ENCODE data around the gene HECW1.

Gene HECW1

DNA sequence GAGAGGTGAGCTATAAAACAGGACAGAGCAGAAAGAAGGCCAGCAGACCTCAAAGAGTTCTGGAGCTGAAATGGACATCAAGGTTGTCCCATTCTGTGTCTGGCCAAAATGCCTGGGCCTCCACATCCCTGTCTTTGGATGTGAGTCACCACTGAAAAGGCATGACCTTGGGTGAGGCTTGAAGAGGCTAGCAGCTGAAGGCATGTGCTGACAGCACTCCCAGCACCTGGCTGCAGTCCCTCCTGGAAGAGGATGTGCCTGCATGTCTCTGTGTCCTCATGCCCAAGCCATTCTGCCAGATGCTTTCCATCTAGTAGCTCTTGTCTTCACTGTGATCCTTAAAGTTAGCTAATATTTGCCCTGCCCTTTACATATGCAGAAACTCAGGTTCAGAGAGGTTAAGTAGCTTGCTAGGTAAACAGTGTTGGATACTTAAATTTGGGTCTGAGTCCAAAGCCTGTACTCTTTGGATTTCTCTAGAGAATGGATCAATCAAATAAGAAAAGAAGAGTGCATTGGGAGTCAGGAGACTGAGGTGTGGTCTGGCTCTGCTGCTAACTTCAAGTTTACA is 35.8 kb downstream of the HECW1 start:
- DNase-seq (ENCODE audit: low spot score): no peak

DNA sequence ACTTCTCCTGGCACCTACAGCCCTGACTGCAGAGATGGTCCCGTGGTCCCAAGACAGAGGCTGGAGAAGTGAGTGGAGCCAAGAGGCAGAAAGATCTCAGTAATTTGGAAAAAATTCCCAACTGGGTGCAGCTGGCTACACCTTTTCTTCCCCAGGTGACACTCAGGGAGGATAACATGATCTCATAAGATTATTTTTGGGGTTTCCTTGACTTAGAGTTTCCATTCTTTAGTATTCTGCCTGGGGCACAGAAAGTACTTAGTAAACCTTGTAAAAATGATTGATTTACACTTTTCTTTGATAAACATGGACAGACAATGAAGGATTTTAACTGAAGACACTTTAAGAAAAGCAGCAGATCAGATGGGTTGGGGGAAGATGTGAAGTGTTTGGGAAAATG is 38.6 kb downstream of the HECW1 start:
- DNase-seq (ENCODE audit: low spot score): no peak

DNA sequence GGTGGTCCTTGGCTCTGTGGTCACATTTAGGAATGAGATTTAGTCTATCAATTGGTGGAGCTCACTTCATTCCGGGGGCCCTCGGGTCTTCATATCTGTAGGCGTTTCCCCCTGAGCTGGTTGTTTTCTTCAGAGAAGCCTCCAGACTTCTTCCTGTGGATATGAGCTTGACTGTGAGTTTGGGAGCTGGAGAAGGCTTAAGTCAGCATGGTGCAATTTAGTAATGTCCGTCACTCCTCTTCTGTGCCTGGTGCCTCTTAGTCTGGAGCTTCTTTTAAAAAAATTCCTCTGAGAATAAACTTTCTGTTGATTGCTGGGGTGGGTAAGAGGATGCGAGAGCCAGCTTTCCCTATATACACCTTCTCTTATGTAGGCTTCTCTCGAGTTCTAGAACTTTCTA is 40.2 kb downstream of the HECW1 start:
- DNase-seq (ENCODE audit: low spot score): no peak

DNA sequence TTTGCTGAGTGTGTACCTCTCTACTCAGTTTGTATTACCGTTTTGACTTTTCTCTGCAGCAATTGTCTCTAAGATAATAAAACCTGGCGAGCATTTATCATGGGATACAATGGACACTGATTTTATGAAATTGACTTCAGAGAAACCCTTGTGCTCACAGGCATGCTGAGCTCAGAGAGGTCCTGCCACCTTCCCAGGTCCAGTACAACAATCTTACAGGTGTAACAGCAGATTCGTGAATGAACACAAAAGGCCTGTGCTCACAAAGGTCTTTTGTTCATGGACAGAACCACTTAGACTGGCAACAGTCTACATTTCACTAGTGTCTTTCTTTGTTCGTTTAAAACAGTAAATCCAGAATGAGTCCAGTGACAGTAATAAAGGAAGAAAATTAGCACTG is 43.2 kb downstream of the HECW1 start:
- no peak for DNase-seq (ENCODE audit: low spot score)

DNA sequence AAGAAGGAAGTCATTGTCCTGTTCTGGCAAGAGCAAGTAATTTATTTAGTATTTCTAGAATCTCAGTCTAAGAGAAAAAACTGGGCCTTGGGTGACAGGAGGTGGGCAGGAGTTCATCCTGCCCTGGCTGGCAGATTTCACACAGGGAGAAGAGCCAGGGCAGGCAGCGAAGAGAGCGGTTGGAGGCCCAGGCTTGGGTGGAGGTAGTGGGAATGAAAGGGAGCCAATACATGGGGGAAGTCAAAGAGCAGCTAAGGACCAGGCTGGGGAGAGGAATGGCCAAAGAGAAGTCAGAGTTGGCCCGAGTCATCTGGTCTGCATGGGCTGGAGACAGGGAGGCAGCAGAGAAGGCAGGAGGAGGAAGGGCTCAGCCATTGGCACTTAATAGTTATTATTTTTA is 51.4 kb downstream of the HECW1 start:
- DNase-seq (ENCODE audit: low spot score): no peak

DNA sequence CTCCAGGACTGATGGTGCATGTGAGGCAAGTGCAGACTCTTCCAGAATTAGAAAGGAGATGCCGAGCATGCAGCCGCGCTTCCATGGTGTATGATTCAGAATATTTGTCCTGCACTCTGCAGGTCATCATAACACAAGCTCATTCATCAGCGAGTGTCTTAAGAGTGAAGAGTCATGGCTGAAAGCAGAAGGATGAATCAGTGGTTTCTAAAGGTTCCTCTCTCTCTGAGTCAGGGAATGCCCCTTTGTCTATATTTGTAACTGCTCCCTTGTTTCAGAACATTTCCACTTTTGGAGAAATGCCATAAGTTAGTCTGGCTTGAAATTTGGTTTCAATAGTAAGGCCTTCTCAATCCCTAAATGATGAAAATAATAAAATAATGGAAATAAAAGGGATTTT is 52.3 kb downstream of the HECW1 start:
- peak; percentile 72 for DNase-seq (ENCODE audit: low spot score)

DNA sequence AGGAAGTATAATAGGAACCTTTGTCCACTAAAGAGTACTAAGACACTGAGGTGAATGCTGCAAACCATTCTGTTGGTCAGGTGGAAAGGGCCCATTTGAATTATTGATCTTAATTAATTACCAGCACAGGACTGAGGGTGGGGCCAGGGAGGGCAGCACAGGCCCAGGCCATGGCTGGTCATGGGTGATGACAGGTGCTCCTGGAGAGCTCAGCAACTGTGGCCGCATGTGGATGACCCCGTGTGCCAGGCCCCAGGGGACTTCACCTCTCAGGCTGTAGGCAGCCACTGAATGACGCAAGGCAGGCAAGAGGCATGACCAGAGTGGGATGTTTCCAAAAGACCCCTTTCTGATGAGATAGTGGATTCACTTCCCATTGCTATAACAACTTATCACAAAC is 54.2 kb downstream of the HECW1 start:
- no peak for DNase-seq (ENCODE audit: low spot score)

DNA sequence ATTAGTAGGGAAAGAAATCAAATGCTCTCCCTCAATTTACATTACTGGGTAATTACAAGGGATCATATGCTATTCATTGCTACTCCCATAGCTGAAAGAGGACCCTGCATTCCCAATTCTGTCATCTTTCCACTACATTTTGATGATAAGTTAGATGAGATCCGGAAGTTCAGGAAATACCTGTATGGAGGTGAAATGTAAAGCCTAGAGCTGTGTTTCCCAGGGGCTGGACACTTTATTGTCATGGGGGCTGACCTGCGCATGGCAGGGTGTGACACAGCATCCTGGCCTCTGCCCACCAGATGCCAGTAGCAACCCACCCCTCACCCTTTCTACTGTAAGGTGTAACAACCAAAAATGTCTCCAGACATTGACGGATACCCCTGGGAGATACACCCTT is 56.6 kb downstream of the HECW1 start:
- no peak for DNase-seq (ENCODE audit: low spot score)

DNA sequence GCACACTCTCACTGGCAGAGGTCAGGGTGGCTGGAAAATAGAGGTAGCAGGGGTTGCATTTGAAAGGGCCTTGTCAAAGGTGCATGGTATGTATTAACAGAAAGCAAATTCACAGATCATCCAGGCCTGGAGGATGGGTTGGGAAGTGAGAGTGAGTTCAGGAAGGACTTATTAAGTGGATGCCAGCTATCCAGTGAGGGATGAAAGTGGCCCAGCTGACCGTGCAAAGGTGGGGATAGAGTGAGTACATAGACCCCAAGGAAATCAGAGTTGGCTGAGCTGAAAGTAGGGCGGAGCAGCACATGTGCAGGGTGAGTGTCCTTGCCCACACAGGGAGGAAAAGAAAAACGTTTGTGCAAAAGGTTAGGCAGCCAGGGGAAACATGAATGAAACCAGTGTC is 58.1 kb downstream of the HECW1 start:
- DNase-seq (ENCODE audit: low spot score): no peak

DNA sequence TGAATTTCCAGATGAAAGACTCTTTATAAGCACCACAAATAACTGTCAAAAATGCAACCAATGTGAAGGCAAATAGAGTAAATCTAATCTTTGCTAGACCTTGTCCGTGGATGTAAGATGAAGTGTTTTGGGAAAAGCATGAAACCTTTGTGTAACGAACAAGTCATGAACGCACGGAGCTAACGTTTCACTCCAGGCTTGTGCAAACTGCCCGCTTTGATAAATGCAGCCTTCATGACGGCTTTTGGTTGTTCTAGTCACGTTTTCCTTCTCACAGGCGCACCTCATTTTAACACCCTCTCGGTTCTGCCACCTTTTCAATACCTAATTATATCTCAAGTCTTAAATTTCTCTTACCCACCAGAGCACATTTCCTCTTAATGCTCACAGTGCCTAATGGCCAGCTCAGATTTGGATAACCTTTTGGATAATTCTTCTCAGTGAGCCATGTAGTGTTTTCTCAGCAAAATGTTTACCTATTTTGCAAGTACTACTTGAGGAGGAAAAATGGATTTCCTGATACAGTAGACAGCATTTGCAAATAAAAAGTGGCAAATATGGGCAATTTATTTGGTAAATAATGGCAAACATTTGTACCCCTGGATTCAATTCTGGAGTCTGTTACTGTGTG is 63.2 kb downstream of the HECW1 start:
- no peak for DNase-seq (ENCODE audit: low spot score)

DNA sequence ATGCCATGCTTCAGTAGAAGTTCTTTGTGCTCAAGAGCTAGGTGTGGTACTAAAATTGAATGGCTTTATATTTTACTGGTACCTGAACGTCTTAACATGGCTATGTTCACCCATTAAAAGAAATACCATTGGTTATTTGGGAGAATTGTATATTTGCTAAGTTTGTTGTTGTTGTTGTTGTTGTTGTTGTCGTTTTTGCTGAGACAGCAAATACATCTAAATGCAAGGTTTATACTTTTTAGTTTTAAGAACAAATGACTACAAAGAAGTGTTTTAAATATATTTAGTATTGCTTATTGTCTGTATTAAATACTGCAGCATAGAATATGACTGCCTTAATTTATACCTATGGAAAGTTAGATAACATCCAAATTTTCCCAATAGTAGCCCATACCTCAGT is 66.9 kb downstream of the HECW1 start:
- DNase-seq (ENCODE audit: low spot score): no peak

DNA sequence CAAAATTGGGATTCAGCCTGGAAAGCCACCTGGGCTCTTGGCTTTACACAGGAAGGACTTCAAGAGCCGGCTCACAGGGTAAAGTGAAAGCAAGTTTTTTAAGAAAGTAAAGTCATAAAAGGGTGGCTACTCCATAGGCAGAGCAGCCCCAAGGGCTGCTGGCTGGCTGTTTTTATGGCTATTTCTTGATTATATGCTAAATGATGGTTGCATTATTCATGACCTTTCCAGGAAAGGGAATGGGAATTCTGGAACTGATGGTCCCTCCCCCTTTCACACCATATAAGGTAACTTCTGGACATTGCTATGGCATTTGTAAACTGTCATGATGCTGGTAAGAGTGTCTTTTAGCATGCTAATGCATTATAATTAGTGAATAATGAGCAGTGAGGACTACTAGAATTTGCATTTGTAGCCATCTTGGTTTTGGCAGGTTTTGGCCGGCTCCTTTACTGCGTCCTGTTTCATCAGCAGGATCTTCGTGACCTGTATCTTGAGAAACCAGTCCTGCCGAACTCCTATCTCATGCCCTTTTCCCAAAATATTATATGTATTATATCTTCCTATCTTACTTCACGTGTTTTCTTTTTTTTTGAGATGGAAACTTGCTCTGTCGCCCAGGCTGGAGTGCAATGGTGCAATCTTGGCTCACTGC is 80.5 kb downstream of the HECW1 start:
- no peak for DNase-seq (ENCODE audit: low spot score)

DNA sequence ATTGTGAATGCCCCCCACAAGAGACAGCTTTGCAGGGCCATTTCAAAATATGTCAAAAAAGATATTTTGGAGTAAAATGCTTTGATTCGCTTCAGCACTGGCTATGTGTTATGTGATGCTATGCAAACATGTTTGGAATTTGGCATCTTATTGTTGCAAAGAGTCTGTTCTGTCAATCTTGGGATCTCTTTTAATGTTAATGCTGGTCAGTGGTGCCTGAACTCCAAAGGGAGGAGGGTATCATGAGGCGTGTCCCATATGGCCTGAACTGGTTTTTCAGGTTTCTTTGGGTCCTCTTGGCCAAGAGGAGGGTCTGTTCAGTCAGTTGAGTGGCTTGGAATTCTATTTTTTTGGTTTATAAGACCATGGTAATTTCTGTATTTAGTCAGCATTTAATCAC is 81.4 kb downstream of the HECW1 start:
- DNase-seq (ENCODE audit: low spot score): no peak

DNA sequence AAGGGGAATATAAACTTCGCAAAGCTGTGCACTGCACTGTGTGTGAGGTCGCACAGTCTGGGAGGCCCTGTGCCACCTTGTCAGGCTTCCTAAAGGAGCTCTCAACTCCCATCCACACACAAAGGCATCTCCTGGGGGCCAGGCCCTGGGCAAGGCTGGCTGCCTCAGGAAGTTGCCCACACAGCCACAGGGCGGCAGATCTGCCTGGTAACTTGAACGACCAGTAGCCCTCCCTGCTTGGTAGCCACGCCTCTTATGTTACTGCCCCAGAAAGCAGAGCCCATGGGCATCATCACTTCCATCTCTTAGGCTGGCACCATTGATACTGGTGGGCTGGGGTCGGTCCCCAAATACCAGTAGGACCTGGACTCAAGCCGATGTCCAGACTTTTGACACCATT is 82.8 kb downstream of the HECW1 start:
- no peak for DNase-seq (ENCODE audit: low spot score)

DNA sequence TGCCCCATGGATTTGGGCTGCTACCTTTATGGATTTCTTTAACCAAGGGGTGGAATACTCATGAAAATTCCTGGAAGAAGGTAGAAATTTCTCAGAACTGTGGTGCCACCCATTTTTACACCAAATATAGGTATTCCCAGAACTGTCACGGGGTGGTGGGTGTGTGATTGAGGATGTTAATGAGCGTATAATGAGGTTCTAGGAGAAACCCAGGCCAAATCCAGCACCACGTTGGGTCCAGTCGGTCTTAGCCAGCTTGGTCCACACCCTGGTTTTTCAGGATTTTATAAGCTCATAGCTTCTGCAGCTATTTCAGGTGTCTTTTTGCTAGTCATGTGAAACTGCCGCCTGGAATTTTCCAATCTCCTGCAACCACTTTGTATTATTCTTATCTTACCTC is 83.3 kb downstream of the HECW1 start:
- no peak for DNase-seq (ENCODE audit: low spot score)

DNA sequence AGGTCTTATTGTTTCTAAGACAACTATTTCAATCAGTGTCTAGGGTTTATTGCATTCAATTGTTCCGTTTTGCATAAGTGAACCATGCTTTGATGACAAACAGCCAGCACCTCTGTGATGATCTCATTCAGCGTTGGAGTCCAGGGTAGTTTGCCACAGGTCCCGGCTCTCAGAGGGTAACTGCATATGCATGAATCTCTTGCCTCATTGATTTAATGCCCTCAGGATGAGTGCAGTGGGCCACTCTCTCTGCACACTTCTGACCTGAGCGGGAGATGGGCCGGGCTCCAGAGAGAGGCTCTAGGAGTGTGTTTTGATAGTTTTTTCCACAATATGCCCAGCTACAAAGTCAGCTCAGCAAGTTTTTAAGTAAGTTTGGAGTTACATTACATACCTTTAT is 83.9 kb downstream of the HECW1 start:
- no peak for DNase-seq (ENCODE audit: low spot score)

DNA sequence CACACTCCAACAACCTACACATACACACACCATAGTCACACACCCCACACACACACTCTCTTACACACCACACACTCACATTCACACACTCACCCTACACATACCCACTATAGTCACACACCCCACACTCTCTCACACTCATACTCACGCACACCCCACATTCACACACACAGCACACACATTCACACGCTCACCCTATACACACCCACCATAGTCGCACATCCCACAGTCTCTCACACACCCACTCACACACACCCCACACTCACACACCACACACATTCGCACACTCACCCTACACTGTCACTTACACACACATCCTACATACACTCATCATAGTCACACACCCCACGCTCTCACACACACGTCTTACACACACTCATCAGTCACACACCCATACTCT is 85.6 kb downstream of the HECW1 start:
- no peak for DNase-seq (ENCODE audit: low spot score)

DNA sequence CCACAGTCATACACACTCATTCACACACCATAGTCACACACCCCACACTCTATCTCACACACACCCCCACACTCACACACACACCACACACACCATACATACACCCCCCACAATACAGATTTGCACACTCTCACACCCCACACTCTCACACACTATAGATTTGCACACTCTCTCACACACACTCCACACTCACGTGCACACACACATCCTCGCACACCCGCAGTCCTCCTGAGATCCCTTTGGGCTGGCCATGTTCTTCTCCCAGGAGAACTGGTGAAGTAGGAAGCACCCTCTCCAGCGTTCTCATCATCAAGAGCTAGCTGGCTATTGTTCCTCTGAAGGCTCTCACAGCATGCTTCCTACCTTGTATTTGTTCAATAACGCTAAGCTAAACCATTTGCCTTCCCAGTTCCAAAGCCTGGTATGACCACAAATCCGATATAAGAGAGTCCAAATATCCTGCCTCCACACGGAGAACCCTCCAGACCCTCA is 86.2 kb downstream of the HECW1 start:
- peak; percentile 12 for DNase-seq (ENCODE audit: low spot score)

DNA sequence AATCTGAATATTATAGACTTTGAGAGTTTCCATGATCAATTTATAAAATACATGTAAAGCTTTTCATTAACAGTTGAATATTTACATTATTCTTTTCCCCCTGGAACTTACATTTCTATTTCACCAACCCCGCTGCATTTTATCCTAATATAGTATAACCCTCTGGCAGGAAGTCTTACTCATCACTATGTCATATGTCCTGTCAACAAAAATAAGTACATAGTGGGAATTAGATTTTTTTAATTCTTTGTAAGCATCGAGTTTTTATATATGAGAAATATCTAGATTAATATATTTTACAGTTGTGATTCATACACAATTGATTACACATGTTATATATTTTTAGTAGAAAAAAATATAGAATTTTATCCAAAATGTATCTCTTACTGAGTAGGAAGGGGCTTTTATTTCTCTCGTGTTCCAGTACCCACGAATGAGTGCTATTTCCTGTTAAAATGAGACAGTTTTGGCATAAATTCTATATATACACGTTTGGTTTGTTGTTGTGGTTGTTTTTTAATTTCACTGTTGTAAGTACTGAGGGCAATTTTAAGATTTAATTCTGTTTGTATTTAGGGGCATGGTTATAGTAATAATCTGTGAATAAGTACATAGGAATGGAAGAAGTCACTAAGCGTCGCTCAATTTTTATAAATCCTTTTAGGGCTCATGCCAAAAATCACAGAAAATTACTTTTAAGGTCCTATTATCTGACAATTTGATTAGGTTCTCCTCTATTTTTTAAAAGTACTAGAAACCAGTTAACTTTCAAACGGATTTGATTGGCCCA is 87.1 kb downstream of the HECW1 start:
- DNase-seq (ENCODE audit: low spot score): peak; percentile 86

DNA sequence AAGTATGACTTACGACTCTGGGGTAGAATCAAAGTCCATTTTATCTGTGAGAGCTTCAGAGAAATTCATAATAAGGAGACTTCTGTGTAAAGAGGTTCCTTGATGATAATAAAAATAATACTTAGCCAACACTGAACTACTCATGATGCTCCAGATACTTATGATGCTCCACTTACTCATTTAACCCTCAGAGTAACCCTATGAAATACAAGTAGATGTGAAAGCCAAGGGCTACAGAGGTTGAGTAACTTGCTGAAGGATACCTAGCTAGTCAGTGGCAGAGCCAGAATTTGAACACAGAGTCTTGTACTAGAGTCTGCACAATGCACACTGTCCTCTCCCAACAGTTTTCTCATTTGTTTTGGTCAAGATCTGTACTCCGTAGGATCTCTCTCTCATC is 89.5 kb downstream of the HECW1 start:
- DNase-seq (ENCODE audit: low spot score): no peak

DNA sequence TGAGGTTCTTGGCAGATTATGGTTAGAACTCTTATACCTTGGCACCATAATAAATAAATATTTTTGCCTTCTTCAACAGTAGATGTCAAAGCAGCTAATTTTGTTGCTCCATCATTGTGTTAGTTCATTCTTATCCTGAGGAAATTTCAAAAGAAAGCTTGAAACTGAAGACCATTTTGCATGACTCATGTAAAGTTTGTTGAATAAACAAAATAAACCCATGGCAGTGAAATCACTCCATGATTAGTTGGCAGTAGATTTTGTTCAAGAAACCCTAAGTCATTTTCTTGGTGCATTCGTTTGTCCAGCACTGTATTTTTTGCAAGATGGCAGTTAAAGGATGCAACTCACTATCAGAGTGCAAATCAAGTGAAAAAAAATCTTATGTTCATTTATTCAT is 91.6 kb downstream of the HECW1 start:
- no peak for DNase-seq (ENCODE audit: low spot score)

DNA sequence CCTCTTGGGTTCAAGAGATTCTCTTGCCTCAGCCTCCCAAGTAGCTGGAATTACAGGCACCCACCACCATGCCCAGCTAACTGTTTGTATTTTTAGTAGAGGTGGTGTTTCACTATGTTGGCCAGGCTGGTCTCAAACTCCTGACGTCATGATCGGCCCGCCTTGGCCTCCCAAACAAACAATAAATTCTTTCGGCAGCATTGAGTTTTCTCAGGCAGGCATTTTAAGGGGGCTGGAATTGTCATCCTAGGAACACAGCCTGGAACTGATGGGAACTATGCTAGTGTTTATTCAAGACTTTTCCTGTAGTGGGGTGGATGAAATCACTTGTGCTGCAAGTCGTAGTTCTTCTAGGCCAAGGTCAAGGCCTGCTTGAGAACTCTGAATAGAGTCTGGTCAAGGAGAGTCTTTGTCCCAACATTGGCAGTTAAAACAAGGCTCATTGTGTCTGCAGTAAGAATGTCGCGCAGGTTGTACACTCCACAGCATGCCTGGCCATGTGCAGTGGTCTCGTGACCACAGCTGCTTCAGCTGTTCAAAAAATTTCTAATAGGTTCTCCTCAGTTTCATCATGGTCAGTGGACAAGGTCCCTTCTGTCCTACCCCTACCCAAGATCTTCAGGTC is 92.8 kb downstream of the HECW1 start:
- DNase-seq (ENCODE audit: low spot score): no peak

DNA sequence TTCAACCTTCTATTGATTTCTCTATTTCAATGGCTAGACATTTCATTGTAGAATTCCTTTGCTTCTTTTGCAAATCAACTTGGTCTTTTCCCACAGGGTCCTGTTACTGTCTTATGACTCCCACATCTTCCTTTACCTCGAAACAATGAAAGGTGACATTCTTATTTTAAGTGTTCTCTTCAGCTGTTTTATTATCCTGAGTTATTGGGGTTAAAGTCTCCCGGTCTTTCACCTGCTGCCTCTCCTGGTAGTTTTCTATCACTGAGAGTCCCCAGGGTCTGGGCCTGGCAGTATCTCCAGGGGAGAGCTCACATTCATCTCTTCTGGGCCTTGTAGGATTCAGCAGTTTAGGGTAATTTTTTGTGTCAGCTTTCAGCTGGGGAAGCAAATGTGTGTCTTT is 95.8 kb downstream of the HECW1 start:
- DNase-seq (ENCODE audit: low spot score): no peak

Measured in kidney capillary endothelial cell (primary cell).